GM12878 (cell line): Measurements from ENCODE around the gene SVIL. TPM values are rescaled to one million over a fixed set of nuclear protein-coding genes. Genes with fewer than 3 reads are reported as not detected.

Experiments used
- ATAC-seq: fragments of 200-7000 bp; cut with Tn5 transposase; 3 replicates; pipeline ENCODE4 v1.9.1; 2020; ENCODE audit warnings: mild to moderate bottlenecking, moderate library complexity
- BruUV-seq: library from RNA; stranded (reverse); fragments of 400-500 nt; replicated peaks from 2 replicates; lab custom pipeline; 2021; lab: Mats Ljungman, UMichigan
- CTCF ChIA-PET: fragments of 300-600 bp; sonication (Branson Sonifier 250); formaldehyde crosslinking; extraction: SDS; loops from one replicate; lab custom pipeline; 2021; ENCODE audit warnings: inconsistent platforms; lab: Yijun Ruan, JAX
- POLR2A ChIA-PET: fragments of 350-600 bp; formaldehyde crosslinking; extraction: SDS; loops from one replicate; lab custom pipeline; 2021; ENCODE audit warnings: inconsistent platforms; lab: Charles Lee
- RAD21 ChIA-PET: fragments of 300-600 bp; sonication (Branson Sonifier 250); formaldehyde crosslinking; loops from one replicate; lab custom pipeline; 2023; ENCODE audit warnings: antibody characterized with exemption; ENCODE audit not compliant: unreplicated experiment; lab: Charles Lee
- SMC1A ChIA-PET: fragments of 300-600 bp; sonication (Branson Sonifier 250); formaldehyde crosslinking; loops from one replicate; lab custom pipeline; 2023; ENCODE audit not compliant: unreplicated experiment, uncharacterized antibody; lab: Charles Lee
- DNase-seq: peaks from one replicate; pipeline ENCODE4 v3.0.0-alpha.2; 2011; ENCODE audit warnings: low read depth, low spot score
- FAIRE-seq: peaks from 3 replicates; lab custom pipeline; 2011; peaks lifted over from hg19 to GRCh38; lab: Jason Lieb, UNC
- H2AFZ ChIP-seq: 2 replicates; pipeline ENCODE4 v1.6.0; 2011; ENCODE audit warnings: low read depth, low read length, control low read depth; ENCODE audit not compliant: control insufficient read depth
- H3K27ac ChIP-seq: 2 replicates; pipeline ENCODE4 v1.5.1; 2011; ENCODE audit warnings: control low read depth; ENCODE audit not compliant: control insufficient read depth, insufficient read depth
- H3K27me3 ChIP-seq, 2 experiments: replicated peaks in 1 of 2; 2 replicates each; pipeline versions ENCODE4 v1.6.0 to v1.6.1; 2011; ENCODE audit warnings: low read length in 1 of 2; ENCODE audit not compliant: control insufficient read depth in 2 of 2, insufficient read depth in 2 of 2
- H3K36me3 ChIP-seq, 2 experiments: 2 replicates each; pipeline ENCODE4 v1.5.1; 2011; ENCODE audit warnings: low read length in 1 of 2; ENCODE audit not compliant: control insufficient read depth in 2 of 2, insufficient read depth in 2 of 2
- H3K4me1 ChIP-seq: 2 replicates; pipeline ENCODE4 v1.6.1; 2011; ENCODE audit warnings: mild to moderate bottlenecking, low read length, moderate library complexity, mixed read lengths; ENCODE audit not compliant: control insufficient read depth, insufficient read depth
- H3K4me2 ChIP-seq: 2 replicates; pipeline ENCODE4 v1.6.0; 2011; ENCODE audit warnings: control low read depth; ENCODE audit not compliant: control insufficient read depth, insufficient read depth
- H3K4me3 ChIP-seq: fragments of 200-600 bp; sonication (generic); 2 replicates; pipeline ENCODE4 v1.5.1; 2016
- H3K79me2 ChIP-seq: 2 replicates; pipeline ENCODE4 v1.6.0; 2011; ENCODE audit warnings: low read length; ENCODE audit not compliant: control insufficient read depth, insufficient read depth
- H3K9ac ChIP-seq: 2 replicates; pipeline ENCODE4 v1.8.0; 2011; ENCODE audit warnings: low read length, control low read depth, mixed read lengths; ENCODE audit not compliant: control insufficient read depth, insufficient read depth
- H3K9me3 ChIP-seq: replicated peaks from 3 replicates; pipeline ENCODE4 v1.5.1; 2011; ENCODE audit warnings: mild to moderate bottlenecking, low read length; ENCODE audit not compliant: control insufficient read depth, insufficient read depth
- H4K20me1 ChIP-seq: 2 replicates; pipeline ENCODE4 v1.6.0; 2011; ENCODE audit not compliant: control insufficient read depth, insufficient read depth
- LARP7 ChIP-seq: fragments of 450-650 bp; IDR thresholded peaks from 2 replicates; pipeline ENCODE4 v1.6.1; 2017; ENCODE audit warnings: mild to moderate bottlenecking
- STAT1 ChIP-seq: fragments of 450-650 bp; conservative IDR thresholded peaks from 2 replicates; pipeline ENCODE4 v1.6.1; 2014; ENCODE audit warnings: antibody characterized with exemption, mild to moderate bottlenecking
- YY1 ChIP-seq: IDR thresholded peaks from 2 replicates; pipeline ENCODE4 v1.6.1; 2011; ENCODE audit warnings: low read depth, mild to moderate bottlenecking, low read length
- ZNF384 ChIP-seq: IDR thresholded peaks from 2 replicates; pipeline ENCODE4 v1.6.1; 2012; ENCODE audit warnings: low read depth, mild to moderate bottlenecking, low read length, improper control_type of control experiment, borderline replicate concordance
- WGBS: methylation state at CpG from one replicate; pipeline ENCODE4 v1.1.6; 2016; ENCODE audit warnings: low lambda C conversion rate; ENCODE audit not compliant: insufficient replicate concordance, insufficient coverage; ENCODE audit errors: missing lambda C conversion rate; 5-methylcytosine and 5-hydroxymethylcytosine counted together
- in situ Hi-C: fragments of 300-500 bp; cut with MboI; formaldehyde crosslinking; loops from 9 replicates; pipeline ENCODE4 v1.14.3; 2018; ENCODE audit warnings: mixed read lengths
- intact Hi-C: fragments of 100-400 bp; cut with micrococcal nuclease; formaldehyde crosslinking; loops from one replicate; pipeline ENCODE4 v1.14.2; 2022; ENCODE audit not compliant: unreplicated experiment
- polyA plus RNA-seq, 11 experiments: library from polyadenylated mRNA; depleted of rRNA in 4 of 11; unstranded in 6 of 11; stranded (reverse) in 5 of 11; fragments of >200 nt; fragmentation: Nextera tagmentation in 4 of 11; fragmentation: Illumina TruSeq in 1 of 11; extraction: Ambion mirVana in 4 of 11; extraction: Trizol in 1 of 11; gene quantifications; 1 replicate in 1 of 11; 2 replicates in 10 of 11; pipeline versions ENCODE4 v1.2.1 to v1.2.3, GENCODE V29; 2011 to 2016; ENCODE audit warnings: inconsistent platforms in 2 of 11, missing spikeins in 2 of 11, low read depth in 1 of 11
- total RNA-seq, 4 experiments: library from RNA; depleted of rRNA in 3 of 4; stranded (reverse); fragments of >200 nt in 3 of 4; fragmentation: Illumina TruSeq in 1 of 4; extraction: Trizol in 1 of 4; gene quantifications; 2 replicates each; pipeline versions ENCODE4 v1.2.1 to v1.2.3, GENCODE V29; 2013 to 2021
- TF ChIP-seq, protein P1 (sequence below): fragments of 450-650 bp; IDR thresholded peaks from 2 replicates; pipeline ENCODE4 v1.6.1; 2016; ENCODE audit warnings: mild to moderate bottlenecking
- TF ChIP-seq, protein P2 (sequence below): fragments of 450-650 bp; IDR thresholded peaks from 2 replicates; pipeline ENCODE4 v1.6.1; 2017; ENCODE audit warnings: borderline replicate concordance

Gene SVIL
- total and polyA plus RNA-seq, 10 of the 15 experiments (the other 5 are each of a cell fraction or from before 2014, with no cell fraction given): 0.22 to 1.9 (median 0.87) TPM

DNA sequence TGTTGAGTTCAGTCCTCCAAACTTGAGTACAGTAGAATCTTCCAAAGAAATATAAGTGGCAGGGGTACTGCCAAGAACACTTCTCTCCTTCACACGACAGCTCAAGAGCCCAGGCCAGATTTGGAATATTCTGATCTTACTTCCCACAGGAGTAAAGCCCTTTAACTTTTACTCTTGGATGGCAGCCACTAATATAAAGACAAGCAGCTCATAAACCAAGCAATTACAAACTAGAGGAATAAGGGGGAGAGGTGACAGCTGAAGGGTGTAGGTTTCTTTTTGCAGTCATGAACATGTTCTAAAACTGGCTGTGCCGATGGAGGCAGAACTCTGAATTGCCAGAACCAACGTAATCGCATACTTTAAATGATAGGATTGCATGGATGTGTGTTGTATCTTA is 74.8 kb downstream of the SVIL start:
- no peak for DNase-seq
- BruUV-seq: no TSS peak

More for the DNA sequence above, 74.8 kb downstream of the SVIL start:
- Histone ChIP-seq H3K27ac (no peak overlapping the region), H3K79me2 (no peaks in the 10 kb centered on the region), H3K4me2 (no peak overlapping the region), H3K27me3 (no peaks in the 10 kb centered on the region), H3K9me3 (no peaks in the 10 kb centered on the region; the same call in 2 of the 3 replicates), H3K4me1 (no peaks in the 10 kb centered on the region), H3K4me3 (no peak overlapping the region), H2AFZ (no peak overlapping the region), H4K20me1 (no peaks in the 10 kb centered on the region), H3K36me3 (no peaks in the 10 kb centered on the region), H3K9ac (no peak overlapping the region)
- TF ChIP-seq, protein P1, sequence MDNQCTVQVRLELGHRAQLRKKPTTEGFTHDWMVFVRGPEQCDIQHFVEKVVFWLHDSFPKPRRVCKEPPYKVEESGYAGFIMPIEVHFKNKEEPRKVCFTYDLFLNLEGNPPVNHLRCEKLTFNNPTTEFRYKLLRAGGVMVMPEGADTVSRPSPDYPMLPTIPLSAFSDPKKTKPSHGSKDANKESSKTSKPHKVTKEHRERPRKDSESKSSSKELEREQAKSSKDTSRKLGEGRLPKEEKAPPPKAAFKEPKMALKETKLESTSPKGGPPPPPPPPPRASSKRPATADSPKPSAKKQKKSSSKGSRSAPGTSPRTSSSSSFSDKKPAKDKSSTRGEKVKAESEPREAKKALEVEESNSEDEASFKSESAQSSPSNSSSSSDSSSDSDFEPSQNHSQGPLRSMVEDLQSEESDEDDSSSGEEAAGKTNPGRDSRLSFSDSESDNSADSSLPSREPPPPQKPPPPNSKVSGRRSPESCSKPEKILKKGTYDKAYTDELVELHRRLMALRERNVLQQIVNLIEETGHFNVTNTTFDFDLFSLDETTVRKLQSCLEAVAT: no peak
- TF ChIP-seq LARP7 (no peak), YY1 (no peak), STAT1 (no peak), ZNF384 (no peak)
- TF ChIP-seq, protein P2, sequence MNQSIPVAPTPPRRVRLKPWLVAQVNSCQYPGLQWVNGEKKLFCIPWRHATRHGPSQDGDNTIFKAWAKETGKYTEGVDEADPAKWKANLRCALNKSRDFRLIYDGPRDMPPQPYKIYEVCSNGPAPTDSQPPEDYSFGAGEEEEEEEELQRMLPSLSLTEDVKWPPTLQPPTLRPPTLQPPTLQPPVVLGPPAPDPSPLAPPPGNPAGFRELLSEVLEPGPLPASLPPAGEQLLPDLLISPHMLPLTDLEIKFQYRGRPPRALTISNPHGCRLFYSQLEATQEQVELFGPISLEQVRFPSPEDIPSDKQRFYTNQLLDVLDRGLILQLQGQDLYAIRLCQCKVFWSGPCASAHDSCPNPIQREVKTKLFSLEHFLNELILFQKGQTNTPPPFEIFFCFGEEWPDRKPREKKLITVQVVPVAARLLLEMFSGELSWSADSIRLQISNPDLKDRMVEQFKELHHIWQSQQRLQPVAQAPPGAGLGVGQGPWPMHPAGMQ: no peak
- RAD21 ChIA-PET: no interaction called here
- ATAC-seq (no peak), FAIRE-seq (no peak)
- 46% methylated on average over 4 of the region's 4 CpGs for WGBS
- intact Hi-C loops: no loop called here
- CTCF ChIA-PET: interaction anchor here (0.8 to 0.9 kb wide), 2 partner anchors 11 to 25 kb away, joined by 3 to 6 read pairs; no protein-coding TSS in a partner anchor
- SMC1A ChIA-PET: interaction anchor here (1.1 kb wide), 1 partner anchor 9 kb away, joined by 4 read pairs; no protein-coding TSS in a partner anchor
- POLR2A ChIA-PET: no interaction called here
- in situ Hi-C loops: no loop called here
